Endothelial cell of umbilical vein (primary cell): ENCODE measurements around the gene CDK17.

Experiments
- POLR2A ChIP-seq: IDR thresholded peaks from 2 replicates; pipeline ENCODE4 v1.6.1; 2012; ENCODE audit warnings: low read depth, mild to moderate bottlenecking, control low read depth, low read length
- TF ChIP-seq, protein P1 (sequence below), 2 donors: IDR thresholded peaks; 1 replicate in 1 of 2; 2 replicates in 1 of 2; pipeline ENCODE4 v1.5.1; 2011; ENCODE audit warnings: low read length in 2 of 2, mild to moderate bottlenecking in 2 of 2, moderate library complexity in 2 of 2, control low read depth in 1 of 2, inconsistent platforms in 1 of 2, low read depth in 1 of 2; ENCODE audit not compliant: insufficient read depth in 1 of 2; ENCODE audit errors: extremely low read depth in 1 of 2

DNA sequence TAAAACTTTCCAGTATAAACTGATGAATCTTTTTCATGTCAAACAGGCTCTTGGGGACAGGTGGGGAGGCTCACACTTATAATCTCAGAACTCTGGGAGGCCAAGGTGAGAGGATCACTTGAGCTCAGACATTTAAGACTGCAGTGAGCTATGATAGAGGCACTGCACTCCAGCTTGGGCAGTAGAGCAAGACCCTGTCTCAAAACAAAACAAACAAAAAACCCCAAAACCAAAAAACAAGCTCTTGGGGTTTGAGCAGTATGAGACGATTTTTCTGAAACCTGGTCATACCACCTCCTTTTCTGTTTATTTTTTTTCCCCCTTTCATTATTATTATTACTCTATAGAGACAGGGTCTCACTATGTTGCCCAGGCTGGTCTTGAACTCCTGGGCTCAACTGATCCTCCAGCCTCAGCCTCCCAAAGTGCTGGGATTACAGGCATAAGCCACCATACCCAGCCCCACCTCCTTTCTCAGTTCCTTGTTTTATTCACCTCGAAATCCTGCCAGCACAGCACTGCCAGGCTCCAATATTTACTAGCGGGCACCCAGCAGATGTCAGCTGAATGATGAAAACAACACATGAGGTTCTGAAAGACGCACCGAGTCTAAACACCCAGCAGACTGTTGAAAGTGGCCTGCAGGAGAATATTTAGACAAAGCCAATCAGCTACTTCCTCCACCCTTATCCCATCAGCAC lies 19.5 kb upstream of the CDK17 start:
- TF ChIP-seq, protein P1, sequence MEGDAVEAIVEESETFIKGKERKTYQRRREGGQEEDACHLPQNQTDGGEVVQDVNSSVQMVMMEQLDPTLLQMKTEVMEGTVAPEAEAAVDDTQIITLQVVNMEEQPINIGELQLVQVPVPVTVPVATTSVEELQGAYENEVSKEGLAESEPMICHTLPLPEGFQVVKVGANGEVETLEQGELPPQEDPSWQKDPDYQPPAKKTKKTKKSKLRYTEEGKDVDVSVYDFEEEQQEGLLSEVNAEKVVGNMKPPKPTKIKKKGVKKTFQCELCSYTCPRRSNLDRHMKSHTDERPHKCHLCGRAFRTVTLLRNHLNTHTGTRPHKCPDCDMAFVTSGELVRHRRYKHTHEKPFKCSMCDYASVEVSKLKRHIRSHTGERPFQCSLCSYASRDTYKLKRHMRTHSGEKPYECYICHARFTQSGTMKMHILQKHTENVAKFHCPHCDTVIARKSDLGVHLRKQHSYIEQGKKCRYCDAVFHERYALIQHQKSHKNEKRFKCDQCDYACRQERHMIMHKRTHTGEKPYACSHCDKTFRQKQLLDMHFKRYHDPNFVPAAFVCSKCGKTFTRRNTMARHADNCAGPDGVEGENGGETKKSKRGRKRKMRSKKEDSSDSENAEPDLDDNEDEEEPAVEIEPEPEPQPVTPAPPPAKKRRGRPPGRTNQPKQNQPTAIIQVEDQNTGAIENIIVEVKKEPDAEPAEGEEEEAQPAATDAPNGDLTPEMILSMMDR (IDR thresholded peaks at IDR 0.05; ENCODE audit: extremely low read depth in 1 of 2, insufficient read depth in 1 of 2, low read depth in 1 of 2, low read length in 2 of 2) = no peak
- peak; percentile 44 for TF ChIP-seq POLR2A
